Central memory CD8-positive, alpha-beta T cell (primary cell): Measurements from ENCODE around the gene COQ7.
A peak's percentile ranks its signal among the peaks of the same experiment; 100 is the strongest.

Experiments
- ATAC-seq: fragments of 150-1000 bp; cut with Tn5 transposase; replicated peaks from 2 replicates; pipeline ENCODE4 v1.10.0; 2022; ENCODE audit warnings: mild to moderate bottlenecking, moderate FRiP score, moderate number of reproducible peaks; ENCODE audit not compliant: poor library complexity, severe bottlenecking; ENCODE audit errors: extremely low read depth
- DNase-seq, 2 donors: peaks; one replicate each; pipeline ENCODE4 v3.0.0; 2021; ENCODE audit warnings: low spot score in 2 of 2
- H3K27ac Mint-ChIP-seq: one replicate; pipeline ENCODE4 v1.8.0; 2022; ENCODE audit warnings: low read depth, mild to moderate bottlenecking, moderate library complexity, mixed read lengths
- H3K27me3 Mint-ChIP-seq: one replicate; pipeline ENCODE4 v1.8.0; 2022; ENCODE audit warnings: mixed read lengths
- H3K36me3 Mint-ChIP-seq: one replicate; pipeline ENCODE4 v1.8.0; 2022; ENCODE audit warnings: mild to moderate bottlenecking, moderate library complexity, mixed read lengths; ENCODE audit not compliant: insufficient read depth
- H3K4me1 Mint-ChIP-seq: one replicate; pipeline ENCODE4 v1.8.0; 2022; ENCODE audit warnings: mixed read lengths
- H3K4me3 Mint-ChIP-seq: one replicate; pipeline ENCODE4 v1.8.0; 2022; ENCODE audit warnings: mild to moderate bottlenecking, moderate library complexity, mixed read lengths
- H3K9me3 Mint-ChIP-seq: one replicate; pipeline ENCODE4 v1.8.0; 2022; ENCODE audit warnings: mixed read lengths

COQ7 gene

DNA sequence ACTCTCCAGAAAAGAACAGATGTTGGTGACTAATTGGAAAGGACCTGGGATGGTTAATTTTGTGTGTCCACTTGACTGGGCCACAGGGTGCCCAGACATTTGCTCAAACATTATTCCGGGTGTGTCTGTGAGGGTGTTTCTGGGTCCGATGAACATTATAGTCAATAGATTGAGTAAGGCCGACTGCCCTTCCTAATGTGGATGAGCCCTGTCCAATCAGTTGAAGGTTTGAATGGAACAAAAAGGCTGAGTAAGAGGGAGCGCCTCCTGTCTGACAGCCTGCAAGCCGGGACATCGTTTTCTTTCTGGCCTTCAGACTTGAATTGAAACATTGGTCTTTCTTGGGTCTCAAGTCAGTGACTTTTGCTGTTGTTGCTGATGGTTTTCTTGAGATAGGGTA, 23.5 kb downstream of the COQ7 start:
- Mint-ChIP-seq H3K27ac (no peak overlapping the region), H3K4me3 (no peak overlapping the region), H3K36me3 (no peaks in the 10 kb centered on the region), H3K4me1 (peaks cover 5% of the 10 kb centered on the region), H3K27me3 (peaks cover 18% of the 10 kb centered on the region), H3K9me3 (no peaks in the 10 kb centered on the region)
- DNase-seq (no peak), ATAC-seq (no peak)

DNA sequence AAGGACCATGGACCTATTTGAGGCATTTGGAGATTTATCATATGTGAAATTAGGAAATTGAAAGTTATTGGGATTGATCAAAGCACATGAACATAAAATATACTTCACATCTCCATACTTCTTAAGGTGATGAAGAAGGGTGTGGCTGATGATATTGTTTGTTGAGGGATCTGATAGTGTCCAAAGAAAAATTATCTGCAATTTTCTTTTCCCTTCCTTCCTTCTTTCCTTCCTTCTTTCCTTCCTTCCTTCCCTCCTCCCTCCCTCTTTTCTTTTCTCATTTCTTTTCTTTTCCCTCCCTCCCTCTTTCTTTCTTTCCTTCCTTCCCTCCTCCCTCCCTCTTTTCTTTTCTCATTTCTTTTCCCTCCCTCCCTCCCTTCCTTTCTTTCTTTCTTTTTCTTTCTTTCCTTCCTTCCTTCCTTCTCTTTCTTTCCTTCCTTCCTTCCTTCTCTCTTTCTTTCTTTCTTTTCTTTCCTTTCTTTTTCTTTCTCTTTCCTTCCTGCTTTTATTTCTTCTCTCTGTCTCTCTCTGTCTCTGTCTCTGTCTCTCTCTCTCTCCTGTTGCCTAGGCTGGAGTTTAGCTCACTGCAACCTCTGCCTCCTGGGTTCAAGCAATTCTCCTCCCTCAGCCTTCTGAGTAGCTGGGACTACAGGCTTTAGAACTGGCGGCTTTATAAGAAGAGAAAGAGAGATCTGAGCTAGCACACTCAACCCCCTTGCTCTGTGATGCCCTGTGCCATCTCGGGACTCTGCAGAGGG, 25.4 kb downstream of the COQ7 start:
- DNase-seq (no peak), ATAC-seq (no peak)
- no peaks in the 10 kb centered on the region for H3K36me3 Mint-ChIP-seq
- peaks cover 14% of the 10 kb centered on the region for H3K27me3 Mint-ChIP-seq
- peaks cover 5% of the 10 kb centered on the region for H3K4me1 Mint-ChIP-seq
- H3K27ac Mint-ChIP-seq, result no peak overlapping the region
- H3K4me3 Mint-ChIP-seq, result no peak overlapping the region
- peaks cover 3% of the 10 kb centered on the region for H3K9me3 Mint-ChIP-seq

DNA sequence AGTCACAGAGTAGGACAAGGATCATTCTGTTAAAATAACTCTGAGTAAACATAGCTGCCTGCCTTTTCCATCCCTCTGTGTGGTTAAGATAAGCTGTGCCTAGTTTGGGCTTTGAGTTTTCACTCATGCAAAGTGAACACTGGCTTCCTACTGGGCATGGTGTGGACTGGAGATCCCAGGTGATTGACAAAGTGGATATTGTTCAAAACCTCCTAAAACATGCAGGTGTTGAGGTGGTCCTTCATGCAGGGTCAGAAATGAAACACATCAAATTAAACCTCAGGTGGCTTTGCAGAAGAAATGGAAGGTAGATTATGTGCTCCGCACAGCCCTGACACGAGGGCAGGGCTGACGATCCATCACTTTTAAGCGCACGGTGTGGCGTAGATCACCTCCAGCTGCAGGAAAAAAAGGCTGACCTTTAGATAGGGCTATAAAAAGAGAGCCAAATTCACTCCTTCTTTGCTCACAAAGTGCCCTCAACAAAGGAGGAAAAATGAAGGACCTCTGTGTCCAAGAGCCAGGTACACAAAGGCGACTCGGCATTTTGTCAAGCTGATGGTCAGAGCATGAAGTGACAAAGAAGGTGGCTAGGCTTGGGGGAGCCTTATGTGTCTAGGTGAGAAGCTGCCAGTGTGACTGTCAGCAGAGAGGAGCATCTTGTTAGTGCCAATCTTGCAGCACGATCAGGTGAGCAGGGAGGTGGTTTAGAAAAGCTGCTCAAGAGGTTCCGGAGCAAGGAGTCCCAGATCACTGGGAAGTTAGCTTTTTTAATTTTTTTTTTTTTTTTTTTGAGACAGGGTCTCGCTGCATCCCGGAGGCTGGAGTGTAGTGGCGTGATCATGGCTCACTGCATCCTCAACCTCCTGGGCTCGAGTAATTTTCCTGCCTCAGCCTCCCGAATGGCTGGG, 26.5 kb downstream of the COQ7 start:
- no peak overlapping the region for H3K4me3 Mint-ChIP-seq
- peaks cover 19% of the 10 kb centered on the region for H3K27me3 Mint-ChIP-seq
- ATAC-seq (no peak), DNase-seq (no peak)
- no peaks in the 10 kb centered on the region for H3K36me3 Mint-ChIP-seq
- H3K27ac Mint-ChIP-seq, result no peak overlapping the region
- H3K9me3 Mint-ChIP-seq, result peaks cover 9% of the 10 kb centered on the region
- peaks cover 5% of the 10 kb centered on the region for H3K4me1 Mint-ChIP-seq

DNA sequence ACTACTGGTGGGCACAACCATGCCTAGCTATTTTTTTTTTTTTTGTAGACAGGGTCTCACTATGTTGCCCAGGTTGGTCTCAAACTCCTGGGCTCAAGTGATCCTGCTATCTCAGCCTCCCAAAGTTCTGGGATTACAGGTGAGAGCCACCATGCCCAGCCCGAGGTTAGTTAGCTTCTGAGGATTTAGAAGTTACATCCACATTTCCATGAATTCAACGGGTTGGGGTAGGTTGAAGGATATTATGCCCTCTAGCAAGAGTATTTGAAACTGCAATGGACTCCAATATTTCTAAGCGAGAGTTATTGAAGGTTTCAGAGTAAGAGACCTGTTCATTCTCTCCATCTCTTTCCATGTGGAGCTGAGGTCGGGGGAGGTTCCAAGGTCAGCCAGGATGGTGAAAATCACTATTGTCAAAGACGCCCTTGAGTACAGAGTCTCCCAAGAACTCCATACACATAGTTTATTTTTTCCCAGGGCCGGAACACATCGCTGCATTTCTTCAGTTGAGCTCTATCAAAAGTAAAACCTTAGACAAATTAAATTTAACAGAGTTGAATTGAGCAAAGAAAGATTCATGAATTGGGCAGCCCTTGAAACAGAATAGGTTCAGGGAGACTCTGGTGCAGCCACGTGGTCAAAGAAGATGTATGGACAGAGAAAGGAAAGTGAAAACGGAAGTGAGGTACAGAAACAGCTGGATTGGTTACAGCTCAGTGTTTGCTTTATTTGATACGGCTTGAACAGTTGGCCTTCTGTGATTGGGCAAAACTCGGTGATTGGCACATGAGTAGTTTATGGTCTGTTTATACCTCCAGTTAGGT, 27.3 kb downstream of the COQ7 start:
- ATAC-seq, result peak; percentile 28
- Mint-ChIP-seq H3K27me3 (peaks cover 19% of the 10 kb centered on the region), H3K27ac (no peak overlapping the region), H3K4me1 (peaks cover 5% of the 10 kb centered on the region), H3K9me3 (peaks cover 9% of the 10 kb centered on the region), H3K4me3 (no peak overlapping the region), H3K36me3 (no peaks in the 10 kb centered on the region)
- DNase-seq, result no peak

DNA sequence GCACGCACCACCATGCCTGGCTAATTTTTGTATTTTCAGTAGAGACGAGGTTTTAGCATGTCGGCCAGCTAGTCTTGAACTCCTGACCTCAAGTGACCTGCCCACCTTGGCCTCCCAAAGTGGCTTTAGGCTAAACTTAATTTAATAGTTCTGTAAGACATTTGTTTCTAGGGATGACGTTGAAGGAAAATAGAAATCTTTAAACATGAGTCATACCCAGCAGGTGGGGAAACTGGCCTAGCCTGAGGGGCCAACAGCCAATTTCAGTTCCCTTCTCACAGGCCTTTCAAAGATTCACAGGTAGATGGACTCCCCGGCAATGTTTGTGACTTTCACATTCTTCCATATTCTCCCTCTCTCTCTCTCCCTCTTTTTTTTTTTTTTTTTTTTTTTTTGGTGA, 28.2 kb downstream of the COQ7 start:
- Mint-ChIP-seq H3K4me3 (no peak overlapping the region), H3K4me1 (peaks cover 5% of the 10 kb centered on the region), H3K36me3 (no peaks in the 10 kb centered on the region), H3K27ac (no peak overlapping the region), H3K9me3 (peaks cover 9% of the 10 kb centered on the region), H3K27me3 (peaks cover 19% of the 10 kb centered on the region)
- ATAC-seq, result no peak
- DNase-seq, result no peak

DNA sequence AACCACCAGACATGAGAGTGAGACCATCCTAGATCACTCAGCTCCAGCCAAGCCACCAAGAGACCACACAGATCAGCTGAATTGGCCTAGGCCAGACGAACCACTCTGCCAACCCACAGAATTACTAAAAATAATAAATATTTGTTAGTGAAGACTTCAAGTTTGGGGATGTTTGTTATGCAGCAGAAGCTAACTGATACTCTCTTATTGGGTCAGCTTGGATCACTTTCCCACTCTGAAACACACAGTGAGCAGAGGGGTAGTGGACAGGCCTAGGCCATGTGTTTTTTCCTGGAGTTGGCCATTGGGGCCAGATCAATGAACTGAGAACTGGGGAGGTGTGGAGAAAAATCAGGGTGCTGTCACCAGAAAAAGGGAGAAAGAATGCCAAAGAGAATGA, 30.8 kb downstream of the COQ7 start:
- Mint-ChIP-seq H3K9me3 (peaks cover 9% of the 10 kb centered on the region), H3K36me3 (no peaks in the 10 kb centered on the region), H3K4me1 (peaks cover 5% of the 10 kb centered on the region), H3K4me3 (no peak overlapping the region), H3K27ac (no peak overlapping the region), H3K27me3 (peaks cover 19% of the 10 kb centered on the region)
- DNase-seq (no peak), ATAC-seq (no peak)

DNA sequence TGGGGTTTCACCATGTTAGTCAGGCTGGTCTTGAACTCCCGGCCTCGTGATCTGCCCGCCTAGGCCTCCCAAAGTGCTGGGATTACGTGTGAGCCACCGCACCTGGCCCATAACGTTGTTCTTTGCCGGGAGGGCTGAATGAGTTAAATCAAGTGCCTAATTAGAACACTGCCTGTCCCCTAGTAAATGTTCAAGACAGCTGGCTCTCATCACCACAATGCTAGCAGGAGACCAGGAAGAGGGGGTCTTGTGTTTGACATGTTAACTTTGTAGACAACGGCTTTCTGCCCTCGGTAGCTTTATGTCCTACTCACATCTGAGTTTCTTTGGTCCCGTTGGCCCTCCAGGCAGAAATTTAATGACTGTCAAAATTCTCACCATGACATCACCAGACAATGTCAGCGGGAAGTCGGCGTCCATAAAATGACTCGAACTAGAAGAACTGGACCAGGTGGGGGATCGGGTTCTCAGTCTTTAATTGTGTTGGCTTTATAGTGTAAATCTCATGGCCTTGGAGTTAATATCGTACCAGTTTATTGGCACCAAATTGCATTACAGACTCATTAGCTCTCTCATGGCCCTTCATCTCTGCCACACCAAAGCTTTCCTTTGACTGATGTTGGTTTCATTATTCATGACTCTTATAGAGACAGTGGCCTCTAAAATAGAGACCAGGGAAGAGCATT, 34.9 kb downstream of the COQ7 start:
- Mint-ChIP-seq H3K4me3 (no peak overlapping the region), H3K36me3 (no peaks in the 10 kb centered on the region), H3K27ac (no peak overlapping the region), H3K27me3 (peaks cover 12% of the 10 kb centered on the region), H3K9me3 (peaks cover 9% of the 10 kb centered on the region), H3K4me1 (no peaks in the 10 kb centered on the region)
- ATAC-seq (no peak), DNase-seq (no peak)

DNA sequence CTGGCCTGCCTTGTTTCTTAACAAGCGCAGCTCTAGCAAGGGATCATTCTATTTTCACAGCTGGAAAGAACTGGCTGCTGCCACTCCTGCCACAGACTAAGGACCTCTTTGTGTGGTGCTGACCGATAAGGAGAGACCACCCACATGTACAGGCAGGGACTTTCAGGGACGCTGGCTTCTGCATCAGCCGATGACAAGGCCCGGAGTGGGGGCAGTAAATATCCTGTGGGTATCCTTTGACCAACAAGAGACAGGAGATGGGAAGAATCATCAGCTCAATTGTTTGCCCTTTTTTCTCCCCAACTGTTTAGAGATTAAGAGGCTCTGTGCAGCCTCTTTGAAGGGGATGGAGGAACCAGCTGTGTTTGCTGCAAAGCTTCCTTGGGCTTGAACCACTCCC, 37.2 kb downstream of the COQ7 start:
- Mint-ChIP-seq H3K9me3 (no peaks in the 10 kb centered on the region), H3K27me3 (peaks cover 20% of the 10 kb centered on the region), H3K36me3 (no peaks in the 10 kb centered on the region), H3K4me1 (no peaks in the 10 kb centered on the region), H3K27ac (no peak overlapping the region), H3K4me3 (no peak overlapping the region)
- DNase-seq (no peak), ATAC-seq (no peak)

DNA sequence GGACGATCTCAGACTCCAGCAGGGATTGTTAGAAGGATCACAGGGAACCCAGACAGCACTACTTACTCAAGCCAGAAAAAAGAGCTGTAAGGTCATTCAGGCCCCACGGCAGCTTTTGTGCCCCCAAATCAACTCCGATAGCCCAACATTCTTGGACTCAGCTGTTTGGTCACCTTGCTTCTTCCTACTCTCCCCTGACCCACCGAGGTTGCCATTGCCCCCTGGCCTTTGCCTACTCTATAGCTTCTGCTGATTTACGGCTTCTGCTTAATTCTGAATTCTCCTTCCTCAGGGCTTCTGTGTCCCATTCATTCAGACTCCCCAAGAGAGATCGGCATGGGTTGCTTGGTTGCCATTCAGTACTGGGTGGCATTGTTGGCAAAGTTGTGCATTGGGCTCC, 37.7 kb downstream of the COQ7 start:
- H3K27me3 Mint-ChIP-seq, result peaks cover 20% of the 10 kb centered on the region
- no peak for ATAC-seq
- no peaks in the 10 kb centered on the region for H3K36me3 Mint-ChIP-seq
- H3K9me3 Mint-ChIP-seq, result no peaks in the 10 kb centered on the region
- H3K4me1 Mint-ChIP-seq, result no peaks in the 10 kb centered on the region
- DNase-seq, result no peak
- no peak overlapping the region for H3K27ac Mint-ChIP-seq
- no peak overlapping the region for H3K4me3 Mint-ChIP-seq

DNA sequence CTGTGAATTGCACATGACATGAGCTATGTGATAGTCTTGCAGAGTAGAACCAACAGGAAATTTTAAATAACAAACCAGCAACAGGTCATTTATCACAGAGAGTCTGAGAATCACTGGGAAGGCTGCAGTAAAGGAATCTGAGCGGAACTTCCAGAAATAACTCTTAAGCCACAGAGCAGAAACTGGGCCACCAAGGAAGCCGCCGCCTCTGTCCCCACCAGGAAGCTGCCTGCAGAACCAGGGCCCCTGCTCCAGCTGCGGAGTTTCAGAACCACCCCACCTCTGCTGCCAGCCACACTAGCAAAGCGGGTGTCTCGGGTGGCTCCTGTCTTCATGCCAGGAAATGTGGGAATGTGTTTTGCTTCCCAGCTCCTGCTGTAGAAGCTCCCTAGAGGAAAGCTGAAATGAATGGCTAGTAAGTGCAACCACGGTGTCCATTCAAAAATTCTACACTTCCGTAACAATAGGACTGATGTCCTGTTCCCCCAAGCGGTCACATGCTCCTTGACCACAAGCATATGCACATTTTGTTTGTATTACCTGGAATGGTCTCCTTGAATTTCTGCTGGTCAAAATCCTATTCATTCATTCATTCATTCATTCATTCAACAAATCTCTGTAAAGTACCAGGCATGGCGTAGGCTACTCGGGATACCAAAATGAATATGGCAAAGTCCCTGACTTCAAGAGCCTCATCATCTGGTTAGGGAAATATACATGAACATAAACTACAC, 38.6 kb downstream of the COQ7 start:
- Mint-ChIP-seq H3K27ac (no peak overlapping the region), H3K27me3 (peaks cover 20% of the 10 kb centered on the region), H3K4me1 (no peaks in the 10 kb centered on the region), H3K4me3 (no peak overlapping the region), H3K36me3 (no peaks in the 10 kb centered on the region), H3K9me3 (no peaks in the 10 kb centered on the region)
- DNase-seq, result no peak
- ATAC-seq, result no peak

DNA sequence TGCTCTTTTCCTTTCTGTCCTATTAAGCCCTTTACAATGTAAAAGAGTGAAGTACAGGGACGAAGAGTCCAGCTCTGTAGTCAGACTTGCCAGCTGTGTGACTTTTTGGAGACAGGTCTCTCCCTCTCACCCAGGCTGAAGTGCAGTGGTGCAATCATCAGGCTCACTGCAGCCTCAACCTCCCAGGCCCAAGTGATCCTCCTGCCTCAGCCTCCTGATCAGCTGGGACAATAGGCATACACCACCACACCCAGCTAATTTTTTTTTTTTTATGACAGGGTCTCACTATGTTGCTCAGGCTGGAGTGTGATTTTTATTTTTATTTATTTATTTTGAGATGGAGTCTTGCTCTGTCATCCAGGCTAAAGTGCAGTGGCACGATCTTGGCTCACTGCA, 39.2 kb downstream of the COQ7 start:
- Mint-ChIP-seq H3K4me1 (no peaks in the 10 kb centered on the region), H3K4me3 (no peak overlapping the region), H3K27ac (no peak overlapping the region), H3K9me3 (no peaks in the 10 kb centered on the region), H3K27me3 (peaks cover 20% of the 10 kb centered on the region), H3K36me3 (no peaks in the 10 kb centered on the region)
- ATAC-seq (no peak), DNase-seq (no peak)
